ENCODE results near the gene COL9A2.

DNA sequence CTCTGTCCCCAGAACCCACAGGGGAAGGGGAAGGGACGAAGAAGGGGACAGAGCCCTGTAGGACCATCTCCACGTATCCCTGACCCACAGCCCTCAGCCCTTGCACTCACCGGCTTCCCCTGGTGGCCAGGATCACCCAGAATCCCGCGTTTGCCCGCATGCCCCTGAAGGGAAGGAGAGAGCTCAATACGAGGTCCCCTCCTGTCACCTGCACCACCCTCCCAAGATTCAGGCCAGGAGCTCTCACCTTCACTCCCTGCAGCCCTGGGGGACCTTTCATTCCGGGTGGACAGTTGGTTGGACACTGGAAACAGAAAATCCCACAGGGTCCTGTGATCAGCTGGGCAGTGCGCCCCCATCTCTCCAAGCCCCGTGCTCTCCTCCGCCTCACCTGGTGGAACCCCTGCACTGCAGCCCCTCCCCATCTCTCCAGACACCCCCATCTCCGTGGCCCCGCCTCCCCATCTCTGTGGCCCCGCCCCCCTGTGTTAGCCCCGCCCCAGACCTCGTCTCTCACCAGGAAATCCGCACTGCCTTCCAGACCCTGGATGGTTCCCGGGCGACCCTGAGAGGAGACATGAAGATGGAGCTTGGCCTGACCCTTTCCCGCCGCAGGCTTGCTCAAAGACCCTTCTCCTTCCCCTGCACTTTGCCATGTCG lies 6.0 kb downstream of the COL9A2 start:
- no peak for TF ChIP-seq POLR2A (IDR thresholded peaks at IDR 0.05)
- TF ChIP-seq, protein P1, sequence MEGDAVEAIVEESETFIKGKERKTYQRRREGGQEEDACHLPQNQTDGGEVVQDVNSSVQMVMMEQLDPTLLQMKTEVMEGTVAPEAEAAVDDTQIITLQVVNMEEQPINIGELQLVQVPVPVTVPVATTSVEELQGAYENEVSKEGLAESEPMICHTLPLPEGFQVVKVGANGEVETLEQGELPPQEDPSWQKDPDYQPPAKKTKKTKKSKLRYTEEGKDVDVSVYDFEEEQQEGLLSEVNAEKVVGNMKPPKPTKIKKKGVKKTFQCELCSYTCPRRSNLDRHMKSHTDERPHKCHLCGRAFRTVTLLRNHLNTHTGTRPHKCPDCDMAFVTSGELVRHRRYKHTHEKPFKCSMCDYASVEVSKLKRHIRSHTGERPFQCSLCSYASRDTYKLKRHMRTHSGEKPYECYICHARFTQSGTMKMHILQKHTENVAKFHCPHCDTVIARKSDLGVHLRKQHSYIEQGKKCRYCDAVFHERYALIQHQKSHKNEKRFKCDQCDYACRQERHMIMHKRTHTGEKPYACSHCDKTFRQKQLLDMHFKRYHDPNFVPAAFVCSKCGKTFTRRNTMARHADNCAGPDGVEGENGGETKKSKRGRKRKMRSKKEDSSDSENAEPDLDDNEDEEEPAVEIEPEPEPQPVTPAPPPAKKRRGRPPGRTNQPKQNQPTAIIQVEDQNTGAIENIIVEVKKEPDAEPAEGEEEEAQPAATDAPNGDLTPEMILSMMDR (IDR thresholded peaks at IDR 0.05) = no peak

All from testis (tissue), 2 donors.